Activated CD8-positive, alpha-beta memory T cell treated with anti-CD3 and anti-CD28 coated beads for 36 hours (primary cell): ENCODE measurements around the gene RNF175. TPM values are rescaled to one million over a fixed set of nuclear protein-coding genes. Genes with fewer than 3 reads are reported as not detected.

Experiments
- CTCF ChIA-PET: fragments of 350-600 bp; sonication (Branson Sonifier 250); formaldehyde crosslinking; loops from one replicate; lab custom pipeline; 2021; ENCODE audit warnings: antibody characterized with exemption; lab: Charles Lee
- POLR2A ChIA-PET: fragments of 350-600 bp; sonication (Branson Sonifier 250); formaldehyde crosslinking; loops from one replicate; lab custom pipeline; 2021; ENCODE audit warnings: antibody characterized with exemption; lab: Charles Lee
- total RNA-seq, 2 experiments: library from RNA; stranded (reverse); gene quantifications; one replicate each; pipeline ENCODE4 v1.2.3, GENCODE V29; 2021

Gene RNF175
- total RNA-seq, 2 experiments from 2014 or later: not detected

- ChIA-PET CTCF (no interaction called here), POLR2A (no interaction called here)
Observed at GRCh38 chr4:153787061-153787560, 27.3 kb upstream of the RNF175 start.

- ChIA-PET CTCF (interaction anchor here (0.7 to 1.0 kb wide), 5 partner anchors 42 to 549 kb away, joined by 3 to 4 read pairs (median 3); no protein-coding TSS in a partner anchor), POLR2A (no interaction called here)
Observed at GRCh38 chr4:153785910-153786721, 26.3 kb upstream of the RNF175 start.

GRCh38 chr4:153784166-153784699, 24.4 kb upstream of the RNF175 start:
- ChIA-PET CTCF (no interaction called here), POLR2A (no interaction called here)

- ChIA-PET POLR2A (no interaction called here), CTCF (no interaction called here)
Observed at GRCh38 chr4:153782581-153782980, 22.8 kb upstream of the RNF175 start.

GRCh38 chr4:153781717-153782416, 22.0 kb upstream of the RNF175 start:
- ChIA-PET POLR2A (no interaction called here), CTCF (no interaction called here)

- ChIA-PET CTCF (no interaction called here), POLR2A (no interaction called here)
Observed at GRCh38 chr4:153781280-153781679, 21.5 kb upstream of the RNF175 start.

- ChIA-PET CTCF (no interaction called here), POLR2A (no interaction called here)
Observed at GRCh38 chr4:153780876-153781275, 21.1 kb upstream of the RNF175 start.

GRCh38 chr4:153780221-153780620, 20.4 kb upstream of the RNF175 start:
- ChIA-PET CTCF (no interaction called here), POLR2A (no interaction called here)

- POLR2A ChIA-PET: no interaction called here
- CTCF ChIA-PET: no interaction called here
Observed at GRCh38 chr4:153778383-153778782, 18.6 kb upstream of the RNF175 start.

- ChIA-PET CTCF (no interaction called here), POLR2A (no interaction called here)
Observed at GRCh38 chr4:153777421-153777820, 17.6 kb upstream of the RNF175 start.

- CTCF ChIA-PET: no interaction called here
- POLR2A ChIA-PET: no interaction called here
Observed at GRCh38 chr4:153776601-153777000, 16.8 kb upstream of the RNF175 start.

- POLR2A ChIA-PET: no interaction called here
- CTCF ChIA-PET: no interaction called here
Observed at GRCh38 chr4:153773236-153773690, 13.4 kb upstream of the RNF175 start.

GRCh38 chr4:153771046-153771445, 11.2 kb upstream of the RNF175 start:
- POLR2A ChIA-PET: no interaction called here
- CTCF ChIA-PET: no interaction called here

GRCh38 chr4:153766758-153767157, 6.9 kb upstream of the RNF175 start:
- POLR2A ChIA-PET: no interaction called here
- CTCF ChIA-PET: no interaction called here

GRCh38 chr4:153765894-153766293, 6.1 kb upstream of the RNF175 start:
- ChIA-PET CTCF (no interaction called here), POLR2A (no interaction called here)

GRCh38 chr4:153764601-153765368, 5.0 kb upstream of the RNF175 start:
- POLR2A ChIA-PET: no interaction called here
- CTCF ChIA-PET: interaction anchor here (1.0 to 1.8 kb wide), 2 partner anchors 108 to 424 kb away, joined by 3 to 4 read pairs; no protein-coding TSS in a partner anchor

- POLR2A ChIA-PET: no interaction called here
- CTCF ChIA-PET: interaction anchor here (1.8 kb wide), 1 partner anchor 106 kb away, joined by 4 read pairs; no protein-coding TSS in a partner anchor
Observed at GRCh38 chr4:153763404-153763803, 3.6 kb upstream of the RNF175 start.

GRCh38 chr4:153758688-153759406, 977 bp downstream of the RNF175 start:
- POLR2A ChIA-PET: no interaction called here
- CTCF ChIA-PET: no interaction called here

- ChIA-PET CTCF (no interaction called here), POLR2A (interaction anchor here (0.6 kb wide), 1 partner anchor 313 kb away, joined by 5 read pairs; no protein-coding TSS in a partner anchor)
Observed at GRCh38 chr4:153758136-153758535, 1.7 kb downstream of the RNF175 start.
